HFF-Myc (cell line): Measurements from ENCODE around the gene DLEC1.

Source experiments
- DNase-seq: peaks from one replicate; pipeline ENCODE4 v3.0.0-alpha.2; 2011; ENCODE audit warnings: low read depth; ENCODE audit errors: extremely low read depth
- H3K4me3 ChIP-seq: replicated peaks from 2 replicates; pipeline ENCODE4 v1.5.1; 2011; ENCODE audit warnings: low read depth, mild to moderate bottlenecking, control low read depth, low read length
- CTCF ChIP-seq: IDR thresholded peaks from 2 replicates; pipeline ENCODE4 v1.5.1; 2012; ENCODE audit warnings: mild to moderate bottlenecking, low read depth, low read length, control low read depth; ENCODE audit errors: missing control alignments

DLEC1 gene

GRCh38 chr3:38140326-38141172 lies 101.5 kb downstream of the DLEC1 start:
- TF ChIP-seq CTCF, result no peak
- no peak overlapping the region for H3K4me3 ChIP-seq
- no peak for DNase-seq

- TF ChIP-seq CTCF, result no peak
- DNase-seq, result no peak
Measured at GRCh38 chr3:38141173-38141951, 102.4 kb downstream of the DLEC1 start.

GRCh38 chr3:38141952-38142273 lies 102.9 kb downstream of the DLEC1 start:
- no peak overlapping the region for H3K4me3 ChIP-seq
- TF ChIP-seq CTCF, result no peak
- no peak for DNase-seq

More at GRCh38 chr3:38141173-38141951, 102.4 kb downstream of the DLEC1 start:
- H3K4me3 ChIP-seq, result no peak overlapping the region

GRCh38 chr3:38142959-38143358 lies 104.0 kb downstream of the DLEC1 start:
- TF ChIP-seq CTCF, result no peak
- no peak overlapping the region for H3K4me3 ChIP-seq
- DNase-seq, result no peak

GRCh38 chr3:38143511-38143910 lies 104.5 kb downstream of the DLEC1 start:
- no peak for DNase-seq
- no peak overlapping the region for H3K4me3 ChIP-seq
- TF ChIP-seq CTCF, result no peak

- no peak overlapping the region for H3K4me3 ChIP-seq
- TF ChIP-seq CTCF, result no peak
- no peak for DNase-seq
Measured at GRCh38 chr3:38146504-38146903, 107.5 kb downstream of the DLEC1 start.
